NCI-H1048 (cell line): Measurements from ENCODE around the gene SLC16A13.
"Not testable (repeated sequence)": the region's sequence is repeated elsewhere in the genome, so short reads cannot be mapped to it uniquely, and the experiment has no call there.

Experiments used
- DNase-seq: peaks from one replicate; lab custom pipeline; 2025; lab: John Stamatoyannopoulos, UW

SLC16A13 gene

DNA sequence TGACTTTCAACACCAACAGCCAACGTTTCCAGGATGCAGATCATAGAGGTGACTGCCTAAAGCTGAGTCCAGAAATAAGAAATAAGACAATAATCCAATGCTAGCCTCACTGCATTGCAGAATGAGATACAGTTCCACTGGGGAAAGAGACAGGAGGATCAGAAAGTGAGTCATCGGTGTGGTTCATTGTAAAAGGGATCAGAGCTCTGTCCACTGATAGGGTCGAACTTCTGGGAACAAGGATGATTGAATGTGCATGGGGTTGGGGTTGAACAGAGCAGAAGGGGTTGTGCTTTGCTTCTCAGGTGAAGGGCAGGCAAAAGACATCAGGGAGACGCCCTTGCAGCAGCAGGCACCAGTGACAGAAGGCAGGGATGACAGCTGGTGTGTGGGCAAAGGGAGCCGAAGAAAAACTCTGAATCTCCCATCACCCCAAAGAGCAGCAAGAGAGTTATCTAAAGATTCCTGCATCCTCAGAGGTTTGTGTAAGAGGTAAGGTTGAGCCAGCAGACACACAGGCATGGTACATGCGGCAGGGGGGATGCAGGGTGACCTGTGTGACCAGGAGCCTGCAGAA lies 27.8 kb downstream of the SLC16A13 start:
- DNase-seq, result no peak

DNA sequence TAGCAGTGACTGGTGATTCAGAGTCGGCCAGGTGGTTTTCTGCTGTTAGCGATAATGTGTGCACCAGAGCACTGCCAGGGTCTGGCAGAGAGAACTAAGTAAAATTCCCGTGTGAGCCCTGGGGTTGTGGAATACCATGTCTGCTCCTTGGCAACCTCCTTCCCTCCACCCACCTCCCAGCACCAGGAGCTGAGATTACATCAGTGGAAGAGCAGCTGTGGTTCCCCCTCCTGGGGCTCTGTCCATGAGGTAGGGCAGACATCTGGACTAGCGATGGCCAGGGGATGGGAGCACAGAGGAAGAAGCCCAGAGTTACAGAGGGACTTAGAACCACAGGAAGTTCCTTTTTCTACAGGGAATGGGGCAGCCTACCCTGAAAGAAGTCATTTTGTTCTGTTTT lies 28.4 kb downstream of the SLC16A13 start:
- DNase-seq, result no peak

DNA sequence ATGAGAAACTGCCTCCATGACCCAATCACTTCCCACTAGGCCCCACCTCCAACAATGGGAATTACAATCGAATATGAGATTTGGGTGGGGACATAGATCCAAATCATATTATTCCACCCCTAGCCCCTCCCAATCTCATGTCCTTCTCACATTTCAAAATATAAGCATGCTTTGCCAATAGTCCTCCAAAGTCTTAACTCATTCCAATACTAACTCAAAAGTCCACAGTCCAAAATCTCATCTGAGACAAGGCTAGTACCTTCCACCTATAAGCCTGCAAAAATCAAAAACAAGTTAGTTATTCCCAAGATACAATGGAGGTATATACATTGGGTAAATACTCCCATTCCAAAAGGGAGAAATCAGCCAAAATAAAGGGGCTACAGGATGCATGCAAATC lies 31.4 kb downstream of the SLC16A13 start:
- DNase-seq, result no peak

DNA sequence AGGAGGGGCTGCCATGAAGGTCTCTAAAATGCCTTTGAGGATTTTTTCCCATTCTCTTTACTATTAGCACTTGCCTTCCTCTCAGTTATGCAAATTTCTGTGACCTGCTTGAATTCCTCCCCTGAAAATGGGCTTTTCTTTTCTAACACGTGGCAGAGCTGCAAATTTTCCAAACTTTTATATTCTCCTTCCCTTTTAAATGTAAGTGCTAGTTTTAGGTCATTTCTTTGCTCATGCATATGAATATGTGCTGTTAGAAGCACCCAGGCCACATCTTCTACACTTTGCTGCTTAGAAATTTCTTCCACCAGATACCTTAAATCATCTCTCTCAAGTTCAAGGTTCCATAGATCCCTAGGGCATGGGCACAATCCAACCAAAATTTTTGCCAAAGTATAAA lies 32.5 kb downstream of the SLC16A13 start:
- DNase-seq, result no peak

DNA sequence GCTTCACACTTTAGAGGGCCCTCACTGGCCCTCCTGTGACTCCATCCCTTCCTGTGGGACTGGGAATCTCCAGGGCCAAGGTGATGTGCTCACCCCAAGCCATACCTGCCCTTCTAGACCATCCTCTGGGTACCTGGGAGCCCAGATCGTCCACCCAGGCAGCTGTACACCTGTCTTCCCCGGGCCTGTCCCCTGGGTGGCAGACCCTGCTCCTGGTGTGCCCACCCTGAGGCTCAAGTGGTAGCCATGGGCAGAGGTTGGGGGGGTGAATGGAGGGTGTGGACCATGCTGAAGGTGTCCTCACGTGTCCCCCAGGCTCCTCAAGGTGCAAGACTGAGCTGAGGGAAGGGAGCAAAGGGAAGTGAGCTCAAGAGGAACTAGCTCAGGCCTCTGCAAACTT lies 34.9 kb downstream of the SLC16A13 start:
- DNase-seq, result no peak

DNA sequence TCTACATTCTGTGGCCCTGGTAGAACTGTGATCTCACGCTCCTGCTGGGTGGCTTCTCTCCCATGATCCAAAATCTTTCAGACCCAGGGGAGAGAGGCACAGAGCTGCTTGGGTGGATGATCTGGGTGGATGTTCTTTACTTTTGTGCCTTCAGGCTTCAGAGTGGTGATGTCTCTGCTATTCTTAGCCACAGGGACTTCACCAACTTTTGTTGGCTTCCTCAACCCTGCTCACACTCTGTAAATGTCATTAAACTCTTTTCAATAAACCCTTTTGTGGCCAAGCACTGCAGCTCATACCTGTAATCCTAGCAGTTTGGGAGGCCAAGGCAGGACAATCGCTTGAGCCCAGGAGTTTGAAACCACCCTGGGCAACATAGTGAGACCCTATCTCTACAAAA lies 36.6 kb downstream of the SLC16A13 start:
- DNase-seq, result no peak

DNA sequence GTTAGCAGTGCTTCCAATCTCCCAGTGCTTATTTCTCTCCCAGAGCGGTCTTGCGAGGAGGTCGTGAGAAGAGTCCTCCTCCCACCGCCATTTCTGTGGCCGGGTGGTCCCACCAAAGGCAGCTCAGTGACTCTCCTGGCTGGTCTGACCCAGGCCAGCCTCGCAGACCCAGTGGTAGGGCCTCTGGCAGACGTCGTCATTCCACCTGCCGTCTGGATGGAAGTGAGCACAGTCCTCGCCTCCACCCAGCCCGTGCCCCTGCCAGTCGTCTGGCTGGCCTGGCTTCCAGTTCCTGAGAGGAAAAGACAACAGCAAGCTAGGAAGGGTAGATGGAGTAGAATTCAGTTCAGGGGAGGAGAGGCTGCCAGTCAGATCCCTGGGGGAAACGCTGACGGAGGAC lies 39.1 kb downstream of the SLC16A13 start:
- no peak for DNase-seq

DNA sequence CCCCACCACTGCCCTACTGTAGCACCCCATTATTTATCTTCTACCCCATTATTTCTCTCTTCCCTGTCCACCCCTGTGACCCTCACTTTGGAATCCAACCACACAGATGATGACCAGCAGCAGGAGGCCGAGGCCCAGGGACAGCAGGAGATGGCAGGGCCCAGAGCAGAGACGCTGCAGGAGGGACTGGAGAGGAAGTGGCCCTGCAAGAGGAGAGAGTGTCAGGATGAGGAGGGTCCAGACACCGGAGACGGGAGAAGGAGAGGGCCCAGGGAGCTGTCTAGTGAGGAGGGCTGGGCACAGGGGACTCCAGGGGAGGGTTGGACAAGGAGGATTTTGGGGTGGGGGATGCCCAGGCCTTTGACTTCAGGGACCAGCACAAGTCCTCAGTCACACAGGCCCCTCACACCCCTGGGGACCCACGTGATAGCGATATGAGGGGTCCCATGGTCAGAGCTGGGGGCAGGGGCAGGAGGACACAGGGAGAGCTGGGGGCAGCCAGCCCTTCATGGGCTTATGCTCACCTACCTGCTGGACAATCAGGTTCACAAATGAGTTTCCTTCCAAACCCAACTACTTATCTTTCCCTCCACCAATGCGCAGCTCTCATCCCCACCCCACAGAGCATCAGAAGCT lies 42.2 kb downstream of the SLC16A13 start:
- no peak for DNase-seq

DNA sequence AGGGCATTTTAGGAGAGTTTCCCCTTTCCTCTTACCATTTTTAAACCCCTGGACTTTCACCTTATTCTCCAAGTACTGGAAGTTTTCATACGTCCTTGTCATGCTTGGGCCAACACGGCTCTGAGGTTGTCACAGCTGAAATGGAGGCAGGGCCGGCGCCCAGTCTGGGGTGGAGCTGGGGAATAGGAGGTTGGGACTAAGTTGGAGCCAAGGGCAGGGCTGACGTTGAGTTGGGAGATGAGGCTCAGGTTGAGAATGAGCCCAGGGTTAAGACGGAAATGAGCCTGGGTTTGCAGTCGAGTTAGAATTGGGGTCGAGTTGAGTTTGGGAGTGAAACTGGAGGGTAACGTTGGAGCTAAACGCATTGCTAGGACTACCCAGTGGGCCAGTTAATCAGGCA lies 42.9 kb downstream of the SLC16A13 start:
- no peak for DNase-seq

DNA sequence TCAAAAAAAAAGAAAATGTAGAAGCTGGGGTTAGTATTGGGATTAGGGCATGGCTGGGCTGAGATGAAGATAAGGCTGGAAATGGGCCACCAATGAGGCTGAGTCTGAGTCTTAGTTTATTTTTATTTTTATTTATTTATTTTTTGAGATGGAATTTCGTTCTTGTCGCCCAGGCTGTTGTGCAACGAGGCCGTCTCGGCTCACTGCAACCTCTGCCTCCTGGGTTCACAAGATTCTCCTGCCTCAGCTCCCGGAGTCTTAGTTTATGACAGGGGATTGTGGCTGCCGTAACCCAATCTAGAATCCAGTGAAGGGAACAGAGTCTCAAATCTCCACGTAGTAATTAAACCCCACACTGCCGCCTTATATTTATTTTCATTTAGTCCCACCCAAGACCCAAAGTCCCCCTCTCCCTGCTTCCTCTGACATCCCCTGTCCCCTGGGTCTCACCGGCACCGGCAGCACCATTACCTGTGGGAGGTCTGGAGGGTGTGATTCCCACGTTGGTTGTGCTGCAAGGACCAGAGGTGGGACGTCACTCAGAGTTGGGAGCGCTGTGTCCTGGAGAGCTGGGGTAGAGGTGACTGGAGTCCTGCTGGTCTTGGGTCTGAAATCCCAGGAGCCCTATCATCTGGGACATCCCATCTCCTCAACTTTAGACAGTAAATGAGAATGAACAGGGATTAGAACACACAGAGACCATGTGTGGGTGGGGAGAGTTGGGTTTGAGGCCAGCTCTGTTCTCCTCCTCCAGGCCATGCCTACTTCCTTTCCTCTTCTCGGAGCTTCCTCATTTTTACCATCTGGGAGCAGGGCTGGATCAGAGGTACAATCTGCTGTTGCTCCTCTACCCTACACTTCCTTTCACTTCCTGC lies 44.0 kb downstream of the SLC16A13 start, which contains the start of gene CLEC10A:
Gene CLEC10A (minus strand): TSS at position 671 of the 875 bp plus-strand sequence. CDS start 1,439 bp downstream, outside the sequence.
- no peak for DNase-seq

DNA sequence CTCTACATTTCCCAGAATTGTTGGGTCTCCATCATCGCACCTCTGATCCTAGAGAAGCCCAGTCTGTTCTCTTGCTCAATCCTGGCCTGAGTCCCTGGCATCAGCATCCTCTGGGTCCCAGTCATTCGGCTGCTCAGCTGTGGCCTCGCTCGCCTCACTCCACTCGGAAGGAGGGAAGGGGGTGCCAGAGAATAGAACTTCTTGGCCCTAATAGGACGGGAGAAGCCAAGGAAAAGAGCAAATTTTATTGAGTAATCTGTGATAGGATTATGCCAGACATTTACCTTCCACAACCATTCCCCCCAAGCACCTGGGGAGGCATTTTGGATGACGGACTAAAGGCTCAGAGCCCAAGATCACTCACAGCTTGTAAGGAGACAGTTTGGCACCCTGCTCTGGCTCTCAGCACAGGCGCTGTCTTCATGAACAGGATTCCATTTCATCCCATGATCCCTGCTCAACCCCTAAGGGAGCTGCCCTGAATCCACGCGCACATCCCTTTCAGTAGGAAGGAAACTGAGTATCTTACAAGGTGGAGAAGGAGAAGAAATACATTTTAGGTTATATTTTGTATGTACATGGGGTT lies 44.7 kb downstream of the SLC16A13 start:
- DNase-seq, result no peak

DNA sequence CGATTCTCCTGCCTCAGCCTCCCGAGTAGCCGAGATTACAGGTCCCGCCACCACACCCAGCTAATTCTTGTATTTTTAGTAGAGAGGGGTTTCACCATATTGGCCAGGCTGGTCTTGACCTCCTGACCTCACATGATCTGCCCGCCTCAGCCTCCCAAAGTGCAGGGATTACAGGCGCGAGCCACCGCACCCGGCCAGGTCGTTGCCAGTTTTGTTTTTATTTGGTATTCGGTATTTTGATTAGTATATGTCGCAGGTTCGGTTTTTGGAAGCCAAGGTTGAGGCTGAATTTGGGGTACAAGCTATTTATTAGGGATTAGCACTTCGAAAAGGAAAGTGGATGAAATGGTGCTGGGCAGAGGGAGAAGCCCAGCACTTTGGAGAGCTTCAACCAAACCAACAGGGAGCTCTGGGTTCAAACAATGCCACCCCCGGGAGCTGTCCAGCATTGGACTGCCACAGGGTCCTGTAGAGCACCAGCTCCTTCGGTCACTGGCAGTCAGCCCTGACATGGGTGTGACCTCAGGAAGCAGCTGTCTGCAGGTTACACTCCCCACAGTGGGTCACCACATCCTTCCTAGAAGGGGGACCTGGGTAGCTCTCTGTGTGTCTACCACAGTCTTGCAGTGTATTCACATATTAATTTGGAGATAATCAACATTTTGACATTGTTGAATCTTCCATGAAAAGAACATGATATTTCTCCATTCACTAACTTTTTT lies 45.7 kb downstream of the SLC16A13 start:
- no peak for DNase-seq

DNA sequence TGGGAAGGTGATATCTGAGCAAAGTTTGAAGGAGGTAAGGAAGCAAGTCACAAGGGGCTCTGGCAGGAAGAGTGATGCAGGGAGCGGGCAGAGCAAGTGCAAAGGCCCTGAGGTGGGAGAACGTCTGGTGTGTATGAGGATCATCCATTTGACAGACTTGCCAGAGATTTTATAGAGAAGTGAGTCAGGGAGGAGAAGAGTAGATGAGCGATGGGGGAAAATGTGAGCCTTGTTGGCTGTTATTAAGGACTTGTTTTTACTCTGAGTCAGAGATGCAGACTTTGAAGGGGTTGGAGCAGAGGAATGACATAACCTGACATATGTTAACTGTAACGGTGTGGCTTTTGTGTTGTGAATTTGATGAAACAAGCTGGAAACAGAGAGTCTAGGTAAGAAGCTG lies 47.8 kb downstream of the SLC16A13 start:
- DNase-seq, result no peak

DNA sequence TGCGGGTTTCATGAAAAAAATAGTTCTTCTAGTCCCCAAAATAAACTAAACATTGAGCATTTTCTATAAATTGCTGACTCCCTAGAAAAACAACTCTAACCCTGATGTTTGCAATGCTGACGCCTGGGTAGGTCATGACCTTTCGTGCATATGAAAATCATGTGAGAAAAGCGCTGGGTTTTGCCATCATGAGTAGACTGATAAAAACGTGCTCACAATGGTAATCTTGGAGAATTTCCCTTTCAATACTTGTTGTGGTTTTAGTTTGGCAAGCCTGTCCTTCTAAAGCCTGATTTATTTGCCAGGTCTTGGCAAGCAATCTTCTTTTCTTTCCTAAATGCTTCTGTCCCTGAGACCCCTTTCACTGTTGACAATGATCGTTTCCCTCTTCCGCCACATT lies 48.3 kb downstream of the SLC16A13 start:
- no peak for DNase-seq

DNA sequence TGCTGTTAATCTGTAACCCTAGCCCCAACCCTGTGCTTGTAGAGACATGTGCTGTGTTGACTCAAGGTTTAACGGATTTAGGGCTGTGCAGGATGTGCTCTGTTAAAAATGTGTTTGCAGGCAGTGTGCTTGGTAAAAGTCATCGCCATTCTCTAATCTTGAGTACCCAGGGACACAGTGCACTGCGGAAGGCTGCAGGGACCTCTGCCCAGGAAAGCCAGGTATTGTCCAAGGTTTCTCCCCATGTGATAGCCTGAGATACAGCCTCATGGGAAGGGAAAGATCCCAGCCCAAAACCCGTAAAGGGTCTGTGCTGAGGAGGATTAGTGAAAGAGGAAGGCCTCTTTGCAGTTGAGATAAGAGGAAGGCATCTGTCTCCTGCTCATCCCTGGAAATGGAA lies 52.6 kb downstream of the SLC16A13 start:
- DNase-seq, result not testable (repeated sequence)

DNA sequence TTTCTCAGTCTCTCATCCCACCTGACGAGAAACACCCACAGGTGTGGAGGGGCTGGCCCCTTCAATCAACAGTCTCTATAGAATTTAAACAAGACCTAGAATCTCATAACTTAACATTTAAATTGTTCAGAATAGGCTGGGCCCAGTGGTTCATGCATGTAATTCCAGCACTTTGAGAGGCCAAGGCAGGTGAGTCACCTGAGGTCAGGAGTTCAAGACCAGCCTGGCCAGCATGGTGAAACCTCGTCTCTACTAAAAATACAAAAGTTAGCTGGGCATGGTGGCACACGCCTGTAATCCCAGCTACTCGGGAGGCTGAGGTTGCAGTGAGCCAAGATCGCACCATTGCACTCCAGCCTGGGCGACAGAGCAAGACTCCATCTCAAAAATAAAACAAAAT lies 53.8 kb downstream of the SLC16A13 start:
- DNase-seq, result not testable (repeated sequence)
